Motor neuron (in vitro differentiated cells): ENCODE data around the gene NAV2. TPM values are rescaled to one million over a fixed set of nuclear protein-coding genes. Genes with fewer than 3 reads are reported as not detected.
A peak's percentile ranks its signal among the peaks of the same experiment; 100 is the strongest.
"Not testable (repeated sequence)": the region's sequence is repeated elsewhere in the genome, so short reads cannot be mapped to it uniquely, and the experiment has no call there.

Source experiments
- ATAC-seq, 8 experiments: fragments of 200-7000 bp; cut with Tn5 transposase; replicated peaks in 6 of 8; 2 replicates each; pipeline ENCODE4 v1.8.0; 2021; ENCODE audit warnings: mild to moderate bottlenecking in 8 of 8, moderate library complexity in 8 of 8
- H3K27ac ChIP-seq, 2 donors: fragments of 250-450 bp; sonication (Bioruptor Pico); 2 replicates each; pipeline ENCODE4 v1.9.0; 2021; ENCODE audit warnings: antibody characterized with exemption in 2 of 2, mild to moderate bottlenecking in 2 of 2, moderate library complexity in 1 of 2
- H3K4me1 ChIP-seq, 2 donors: fragments of 250-450 bp; sonication (Bioruptor Pico); replicated peaks in 1 of 2; 2 replicates each; pipeline ENCODE4 v1.6.1; 2021; ENCODE audit warnings: antibody characterized with exemption in 2 of 2, mild to moderate bottlenecking in 2 of 2, moderate library complexity in 1 of 2
- H3K4me3 ChIP-seq, 5 donors: fragments of 250-450 bp; sonication (Bioruptor Pico); 2 replicates each; pipeline ENCODE4 v1.9.0; 2021; ENCODE audit warnings: antibody characterized with exemption in 5 of 5, mild to moderate bottlenecking in 5 of 5, moderate library complexity in 4 of 5
- WGBS, 10 experiments: fragments of 450-650 bp; shearing (Covaris generic); methylation state at CpG; one replicate each; pipeline ENCODE4 v1.0.0; 2022; 5-methylcytosine and 5-hydroxymethylcytosine counted together
- in situ Hi-C, 9 experiments: fragments of 400-800 bp; cut with MboI; loops; one replicate each; pipeline ENCODE4 v1.15.0; 2021; ENCODE audit warnings: low sequenced_read_pairs in 9 of 9, low pct_unique_long_range_greater_than_20kb in 2 of 9; ENCODE audit not compliant: unreplicated experiment in 9 of 9
- total RNA-seq, 8 experiments: library from RNA; unstranded; fragments of 300-600 nt; gene quantifications; 2 replicates each; pipeline versions ENCODE4 v1.2.3 to v1.2.4, GENCODE V29; 2022

Gene NAV2
- total RNA-seq, 8 experiments from 2014 or later: 0.54 to 23.0 (median 8.1) TPM

DNA sequence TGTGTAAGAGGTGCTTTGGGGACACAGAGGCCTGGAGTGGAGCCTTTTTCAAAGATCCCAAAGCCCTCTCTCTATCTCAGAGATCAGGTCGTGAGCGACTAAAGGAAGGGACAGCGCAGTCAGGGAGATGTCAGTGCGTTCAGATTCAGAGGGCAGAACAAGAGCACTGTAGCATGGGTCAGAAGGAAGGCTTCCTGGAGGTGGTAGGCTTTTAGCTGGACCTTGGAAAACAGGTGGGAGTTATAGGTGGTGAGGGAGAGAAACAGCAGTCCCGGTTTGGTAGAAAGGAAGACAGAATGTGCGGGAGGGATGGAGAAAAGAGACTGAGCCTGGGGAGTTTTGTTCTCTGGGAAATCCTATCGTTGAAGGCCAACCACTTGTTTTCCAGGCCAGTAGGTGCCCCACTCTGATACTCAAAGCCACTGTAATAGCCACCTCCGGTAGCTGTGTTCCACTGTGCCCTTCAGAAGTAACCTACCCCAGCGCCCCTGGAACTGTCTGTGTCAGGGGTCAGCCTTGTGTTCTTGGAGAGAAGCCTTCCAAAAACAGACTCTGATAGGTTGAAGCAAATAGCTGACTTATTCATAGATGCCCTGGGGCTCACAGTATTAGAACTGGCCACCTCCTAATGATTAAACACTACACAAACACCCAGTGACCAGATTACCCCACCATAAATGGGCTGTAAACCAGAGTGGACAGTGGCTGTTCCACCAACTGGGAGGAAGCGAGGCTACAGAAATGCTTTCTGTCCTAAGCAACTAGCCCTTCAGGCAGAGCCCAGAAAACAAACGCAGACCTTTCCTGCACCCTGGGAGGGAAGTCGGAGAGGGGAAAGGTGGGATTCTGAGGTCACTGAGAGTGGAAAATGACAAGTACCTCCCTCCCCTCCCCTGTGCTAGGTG is 289.9 kb downstream of the NAV2 start:
- in situ Hi-C loops: no loop called here
- 58 to 100% (median 71%) methylated on average over 2 to 6 of the region's 12 CpGs; no CpG with 5 or more reads in 2 of the 10 experiments for WGBS, 10 experiments
- Histone ChIP-seq H3K27ac (no peak overlapping the region), H3K4me1 (peaks cover 44 to 45% of the 10 kb centered on the region in 2 donors), H3K4me3 (no peak overlapping the region)
- no peak for ATAC-seq

DNA sequence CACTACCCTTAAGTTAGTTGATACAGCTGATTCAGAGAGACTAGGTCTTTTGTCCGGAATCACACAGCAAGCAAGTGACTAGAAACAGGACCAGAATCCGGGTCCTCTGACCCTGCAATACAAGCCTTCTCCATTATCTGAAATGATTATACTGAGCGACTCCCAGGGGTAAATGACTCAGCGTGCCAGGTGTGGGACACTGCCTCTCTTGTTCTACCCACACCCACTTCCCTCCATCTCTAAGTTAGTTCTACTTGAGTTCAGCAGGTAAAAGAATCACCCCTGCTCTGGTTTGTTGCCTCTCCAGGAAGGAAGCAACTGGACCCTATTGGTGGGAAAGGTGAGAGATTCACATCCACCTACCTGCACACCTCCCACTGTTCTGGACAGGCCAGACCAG is 290.7 kb downstream of the NAV2 start:
- in situ Hi-C loops: no loop called here
- ATAC-seq: no peak
- Histone ChIP-seq H3K27ac (no peak overlapping the region), H3K4me1 (peaks cover 51 to 52% of the 10 kb centered on the region in 2 donors), H3K4me3 (no peak overlapping the region)
- 60 to 100% (median 93%) methylated on average over 1 to 3 of the region's 4 CpGs for WGBS, 10 experiments

- 87 to 100% (median 100%) methylated on average over 1 to 3 of the region's 3 CpGs; no CpG with 5 or more reads in 3 of the 10 experiments for WGBS, 10 experiments
- Histone ChIP-seq H3K4me3 (no peak overlapping the region), H3K4me1 (peaks cover 55 to 61% of the 10 kb centered on the region in 2 donors), H3K27ac (no peak overlapping the region)
- ATAC-seq: no peak
- in situ Hi-C loops: no loop called here
Measured at GRCh38 chr11:20004866-20005265, 292.2 kb downstream of the NAV2 start.

GRCh38 chr11:20005747-20006146 is 293.1 kb downstream of the NAV2 start:
- H3K4me3 ChIP-seq: no peak overlapping the region
- peak in 5 of 8 experiments; percentile 62 to 82 (median 67) for ATAC-seq
- H3K4me1 ChIP-seq: peaks cover 56 to 59% of the 10 kb centered on the region in 2 donors
- in situ Hi-C loops: no loop called here
- WGBS, 10 experiments: 33 to 92% (median 90%) methylated on average over 1 to 6 of the region's 6 CpGs; no CpG with 5 or more reads in 5 of the 10 experiments
- peak overlapping the region; percentile 24 to 33 for H3K27ac ChIP-seq

DNA sequence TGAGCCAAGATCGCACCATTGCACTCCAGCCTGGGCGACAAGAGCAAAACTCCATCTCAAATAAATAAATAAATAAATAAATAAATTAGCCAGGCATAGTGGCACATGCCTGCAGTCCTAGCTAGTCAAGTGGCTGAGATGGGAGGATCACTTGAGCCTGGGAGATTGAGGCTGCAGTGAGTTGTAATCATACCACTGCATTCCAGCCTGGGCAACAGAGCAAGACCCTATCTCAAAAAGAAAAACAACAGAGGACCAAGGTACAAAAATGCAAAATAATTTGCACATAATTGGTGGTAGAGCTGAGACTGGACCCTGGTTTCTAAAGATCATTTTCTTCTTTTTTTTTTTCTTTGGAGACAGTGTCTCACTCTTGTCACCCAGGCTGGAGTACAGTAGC is 294.0 kb downstream of the NAV2 start:
- in situ Hi-C loops, H3K4me3 ChIP-seq, H3K27ac ChIP-seq, ATAC-seq: not testable (repeated sequence)
- peaks cover 50 to 59% of the 10 kb centered on the region in 2 donors for H3K4me1 ChIP-seq
- WGBS, 10 experiments: 100% methylated on average over 1 of the region's 2 CpGs; no CpG with 5 or more reads in 8 of the 10 experiments

DNA sequence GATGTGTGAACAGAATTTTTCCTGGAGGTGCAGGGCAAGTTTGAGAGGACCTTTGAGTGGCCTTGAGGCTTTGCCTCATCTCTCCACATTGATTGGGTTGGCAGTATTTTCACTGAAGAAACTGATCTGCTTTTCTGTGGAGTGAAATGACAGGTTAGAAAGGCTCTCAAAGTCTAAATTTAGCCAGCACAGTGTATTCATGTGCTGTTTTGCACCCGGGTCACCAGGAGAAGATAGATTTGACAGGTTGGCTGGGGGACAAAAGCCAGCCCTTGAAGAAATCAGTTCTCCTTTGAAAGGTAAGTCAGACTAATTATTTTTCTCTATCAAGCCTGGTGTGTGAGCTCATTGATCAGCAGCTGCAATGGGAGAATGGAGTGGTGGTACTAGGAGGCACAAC is 294.7 kb downstream of the NAV2 start:
- in situ Hi-C loops: no loop called here
- 0 to 38% methylated on average over 1 of the region's 1 CpG; no CpG with 5 or more reads in 8 of the 10 experiments for WGBS, 10 experiments
- peak in 4 of 8 experiments; percentile 3 to 70 (median 57) for ATAC-seq
- Histone ChIP-seq H3K4me3 (no peak overlapping the region), H3K4me1 (peaks cover 47 to 58% of the 10 kb centered on the region in 2 donors), H3K27ac (peak overlapping the region; percentile 20 to 35)

DNA sequence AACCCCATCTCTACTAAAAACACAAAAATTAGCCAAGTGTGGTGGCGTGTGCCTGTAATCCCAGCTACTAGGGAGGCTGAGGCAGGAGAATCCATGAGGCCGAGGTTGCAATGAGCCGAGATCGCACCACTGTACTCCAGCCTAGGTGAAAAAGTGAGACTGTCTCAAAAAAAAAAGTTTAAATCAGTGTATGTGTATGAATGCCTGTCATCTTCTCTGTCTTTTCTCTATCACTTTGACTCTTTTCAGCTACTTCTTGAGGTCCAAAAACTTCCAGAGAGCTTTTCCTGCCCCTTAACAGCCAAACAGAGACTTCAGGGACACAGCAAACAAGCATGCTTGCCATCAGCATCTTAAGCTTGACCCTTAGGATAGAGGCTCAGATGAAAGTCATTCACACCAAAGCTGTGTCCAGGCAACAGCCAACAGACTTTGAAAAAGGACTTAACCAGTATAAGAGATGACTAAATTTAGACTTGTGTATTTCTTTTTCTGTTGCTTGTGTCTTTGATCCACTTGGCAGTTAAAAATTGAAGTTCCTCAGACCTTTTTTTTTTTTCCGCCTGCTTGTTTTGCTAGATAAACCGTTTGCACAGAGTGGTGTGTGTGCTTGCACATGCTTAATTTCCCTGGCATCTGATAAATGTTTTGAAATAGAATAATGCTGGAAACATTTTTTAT is 295.7 kb downstream of the NAV2 start:
- Histone ChIP-seq H3K4me3 (no peak overlapping the region), H3K27ac (peak overlapping the region in 1 of 2 donors; percentile 35), H3K4me1 (peaks cover 41 to 53% of the 10 kb centered on the region in 2 donors)
- ATAC-seq: peak in 1 of 8 experiments; percentile 16
- in situ Hi-C loops: no loop called here
- WGBS, 10 experiments: 0 to 100% (median 59%) methylated on average over 1 to 6 of the region's 6 CpGs

GRCh38 chr11:20008871-20009644 is 296.4 kb downstream of the NAV2 start:
- Histone ChIP-seq H3K27ac (no peak overlapping the region), H3K4me1 (peaks cover 45 to 53% of the 10 kb centered on the region in 2 donors), H3K4me3 (no peak overlapping the region)
- in situ Hi-C loops: no loop called here
- 32 to 82% (median 61%) methylated on average over 2 to 10 of the region's 10 CpGs for WGBS, 10 experiments
- ATAC-seq: no peak

GRCh38 chr11:20010156-20010850 is 297.7 kb downstream of the NAV2 start:
- in situ Hi-C loops: no loop called here
- WGBS, 10 experiments: 40 to 90% (median 68%) methylated on average over 3 to 8 of the region's 8 CpGs; no CpG with 5 or more reads in 1 of the 10 experiments
- peaks cover 45 to 53% of the 10 kb centered on the region in 2 donors for H3K4me1 ChIP-seq
- H3K4me3 ChIP-seq: no peak overlapping the region
- ATAC-seq: peak in 2 of 8 experiments; percentile 46 to 54
- no peak overlapping the region for H3K27ac ChIP-seq

DNA sequence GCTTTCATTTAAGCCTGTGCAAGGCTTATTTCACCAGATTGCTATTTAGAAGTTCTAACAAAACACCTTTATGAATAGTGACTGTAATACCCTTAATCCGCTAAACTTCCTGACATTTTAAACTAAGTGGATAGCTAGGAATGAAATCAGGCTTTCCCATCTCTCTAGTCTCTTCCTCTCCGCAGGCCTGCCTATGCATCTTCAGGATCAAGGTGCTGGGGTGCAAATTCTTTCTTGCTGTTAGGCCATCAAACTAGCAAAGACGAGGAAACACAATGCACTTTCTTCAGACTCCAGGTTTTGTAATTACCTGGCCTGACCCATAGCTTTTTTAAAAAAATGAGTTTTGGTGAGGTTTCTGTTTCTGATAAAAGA is 298.2 kb downstream of the NAV2 start:
- no peak for ATAC-seq
- 61 to 100% (median 94%) methylated on average over 1 to 3 of the region's 3 CpGs; no CpG with 5 or more reads in 1 of the 10 experiments for whole genome bisulfite sequencing, 10 experiments
- Histone ChIP-seq H3K4me1 (peaks cover 42 to 49% of the 10 kb centered on the region in 2 donors), H3K4me3 (no peak overlapping the region), H3K27ac (no peak overlapping the region)
- in situ Hi-C loops: no loop called here

- Histone ChIP-seq H3K27ac (peak overlapping the region in 1 of 2 donors; percentile 7), H3K4me1 (peaks cover 40 to 45% of the 10 kb centered on the region in 2 donors), H3K4me3 (no peak overlapping the region)
- in situ Hi-C loops: no loop called here
- WGBS, 10 experiments: 47 to 90% (median 75%) methylated on average over 2 to 5 of the region's 5 CpGs
- ATAC-seq: peak in 5 of 8 experiments; percentile 57 to 89 (median 70)
Measured at GRCh38 chr11:20011307-20011951, 298.8 kb downstream of the NAV2 start.
